Activated T-cell treated with anti-CD3 and anti-CD28 coated beads, Interleukin-2, amount 50 U/mL, for 1 hour (primary cell): Measurements from ENCODE around the gene ANKK1.

Experiments used
- DNase-seq: peaks from one replicate; pipeline ENCODE4 v3.0.0-alpha.2; 2020

Gene ANKK1

GRCh38 chr11:113409526-113409925 lies 21.9 kb downstream of the ANKK1 start:
- no peak for DNase-seq

GRCh38 chr11:113410414-113411135 lies 23.0 kb downstream of the ANKK1 start:
- no peak for DNase-seq

- no peak for DNase-seq
Observed at GRCh38 chr11:113411536-113411935, 24.0 kb downstream of the ANKK1 start.

GRCh38 chr11:113412675-113413074 lies 25.1 kb downstream of the ANKK1 start:
- DNase-seq: no peak

- DNase-seq: no peak
Observed at GRCh38 chr11:113415343-113415742, 27.8 kb downstream of the ANKK1 start.

GRCh38 chr11:113417428-113417827 lies 29.8 kb downstream of the ANKK1 start:
- no peak for DNase-seq

- DNase-seq: no peak
Observed at GRCh38 chr11:113419454-113420003, 31.9 kb downstream of the ANKK1 start.

- DNase-seq: no peak
Observed at GRCh38 chr11:113420808-113421207, 33.2 kb downstream of the ANKK1 start.

- no peak for DNase-seq
Observed at GRCh38 chr11:113426686-113427085, 39.1 kb downstream of the ANKK1 start.

- no peak for DNase-seq
Observed at GRCh38 chr11:113431746-113432145, 44.2 kb downstream of the ANKK1 start.

- DNase-seq: no peak
Observed at GRCh38 chr11:113435190-113435968, 47.8 kb downstream of the ANKK1 start.

- DNase-seq: no peak
Observed at GRCh38 chr11:113436672-113437252, 49.2 kb downstream of the ANKK1 start.

GRCh38 chr11:113440816-113441215 lies 53.2 kb downstream of the ANKK1 start:
- DNase-seq: no peak

GRCh38 chr11:113444502-113445123 lies 57.0 kb downstream of the ANKK1 start:
- DNase-seq: no peak

- DNase-seq: no peak
Observed at GRCh38 chr11:113446112-113446511, 58.5 kb downstream of the ANKK1 start.

- DNase-seq: no peak
Observed at GRCh38 chr11:113446938-113447337, 59.4 kb downstream of the ANKK1 start.

- no peak for DNase-seq
Observed at GRCh38 chr11:113447621-113448315, 60.2 kb downstream of the ANKK1 start.

- no peak for DNase-seq
Observed at GRCh38 chr11:113448316-113448677, 60.7 kb downstream of the ANKK1 start.

GRCh38 chr11:113449743-113450142 lies 62.2 kb downstream of the ANKK1 start:
- no peak for DNase-seq
